ENCODE results near the gene MEX3B. TPM values are rescaled to one million over a fixed set of nuclear protein-coding genes. Genes with fewer than 3 reads are reported as not detected.

The MEX3B gene
- total and polyA plus RNA-seq, 7 donors: 0.57 to 1.8 (median 1.2) TPM

DNA sequence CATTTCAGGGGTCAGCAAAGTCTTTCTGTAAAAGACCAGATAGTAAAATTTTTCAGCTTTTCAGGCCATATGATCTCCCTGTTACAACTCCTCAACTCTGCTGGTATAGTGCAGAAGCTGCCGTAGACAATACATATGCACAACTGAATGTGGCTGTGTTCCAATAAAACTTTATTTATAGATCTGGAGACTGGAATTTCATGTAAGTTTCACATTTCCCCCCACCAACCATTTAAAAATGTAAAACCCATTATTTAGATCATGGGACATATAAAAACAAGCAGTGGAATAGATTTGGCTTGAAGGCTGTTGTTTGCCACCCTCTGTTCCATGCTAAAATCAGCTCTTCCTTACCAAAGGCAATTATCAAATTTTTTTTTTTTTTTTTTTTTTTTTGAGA, 28.8 kb upstream of the MEX3B start:
- no peaks in the 10 kb centered on the region for H3K27me3 ChIP-seq (ENCODE audit: insufficient read depth in 3 of 3, low read length in 2 of 3)
- WGBS, 3 donors: 63 to 76% (median 72%) methylated on average over 1 of the region's 1 CpG
- TF ChIP-seq, protein P1, sequence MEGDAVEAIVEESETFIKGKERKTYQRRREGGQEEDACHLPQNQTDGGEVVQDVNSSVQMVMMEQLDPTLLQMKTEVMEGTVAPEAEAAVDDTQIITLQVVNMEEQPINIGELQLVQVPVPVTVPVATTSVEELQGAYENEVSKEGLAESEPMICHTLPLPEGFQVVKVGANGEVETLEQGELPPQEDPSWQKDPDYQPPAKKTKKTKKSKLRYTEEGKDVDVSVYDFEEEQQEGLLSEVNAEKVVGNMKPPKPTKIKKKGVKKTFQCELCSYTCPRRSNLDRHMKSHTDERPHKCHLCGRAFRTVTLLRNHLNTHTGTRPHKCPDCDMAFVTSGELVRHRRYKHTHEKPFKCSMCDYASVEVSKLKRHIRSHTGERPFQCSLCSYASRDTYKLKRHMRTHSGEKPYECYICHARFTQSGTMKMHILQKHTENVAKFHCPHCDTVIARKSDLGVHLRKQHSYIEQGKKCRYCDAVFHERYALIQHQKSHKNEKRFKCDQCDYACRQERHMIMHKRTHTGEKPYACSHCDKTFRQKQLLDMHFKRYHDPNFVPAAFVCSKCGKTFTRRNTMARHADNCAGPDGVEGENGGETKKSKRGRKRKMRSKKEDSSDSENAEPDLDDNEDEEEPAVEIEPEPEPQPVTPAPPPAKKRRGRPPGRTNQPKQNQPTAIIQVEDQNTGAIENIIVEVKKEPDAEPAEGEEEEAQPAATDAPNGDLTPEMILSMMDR (IDR thresholded peaks at IDR 0.05): no peak
- no peaks in the 10 kb centered on the region for H3K9me3 ChIP-seq
- no peaks in the 10 kb centered on the region for H3K4me1 ChIP-seq
- no peak overlapping the region for H3K4me3 ChIP-seq
- no peaks in the 10 kb centered on the region for H3K36me3 ChIP-seq (ENCODE audit: insufficient read depth in 1 of 2, low read depth in 1 of 2)
- intact Hi-C loops (cut with DNase I): no loop called here
- ATAC-seq (no peak), DNase-seq (no peak)
- no peak overlapping the region for H3K27ac ChIP-seq

DNA sequence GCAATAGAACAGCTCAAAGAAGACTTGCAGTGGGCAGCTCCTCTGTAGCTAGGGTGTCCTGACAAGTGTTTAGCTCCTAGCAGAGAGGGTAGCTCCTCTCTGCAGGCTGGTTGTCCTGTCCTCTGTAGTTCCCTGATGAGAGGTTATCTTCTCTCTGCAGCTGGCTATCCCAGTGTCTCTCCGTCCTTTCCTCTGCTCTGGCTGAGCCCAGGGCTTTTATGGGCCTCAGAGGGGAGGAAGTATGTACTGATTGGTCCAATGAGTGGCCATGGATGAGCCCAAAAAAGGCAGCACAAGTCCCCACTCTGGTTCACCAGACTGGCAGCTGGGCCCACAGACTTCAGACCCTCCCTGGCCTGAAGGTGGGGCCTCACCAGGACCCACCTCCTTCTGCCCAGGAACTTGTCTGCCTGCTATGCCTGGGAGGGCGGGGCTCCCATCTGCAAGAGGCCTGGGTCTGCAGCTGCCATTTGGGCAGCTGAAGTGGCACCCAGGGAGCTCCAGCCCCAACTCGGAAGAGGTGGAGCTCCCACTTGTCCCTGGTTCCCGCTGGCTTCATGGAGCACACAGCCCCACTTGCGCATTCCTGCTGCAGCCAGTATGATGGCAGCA, 27.2 kb upstream of the MEX3B start:
- intact Hi-C loops (cut with DNase I): no loop called here
- H3K4me1 ChIP-seq: no peaks in the 10 kb centered on the region
- DNase-seq: no peak
- no peak overlapping the region for H3K27ac ChIP-seq
- TF ChIP-seq, protein P1 (IDR thresholded peaks at IDR 0.05): no peak
- H3K36me3 ChIP-seq (ENCODE audit: insufficient read depth in 1 of 2, low read depth in 1 of 2): no peaks in the 10 kb centered on the region
- no peaks in the 10 kb centered on the region for H3K27me3 ChIP-seq (ENCODE audit: insufficient read depth in 3 of 3, low read length in 2 of 3)
- 88 to 92% (median 89%) methylated on average over 5 of the region's 5 CpGs for WGBS, 3 donors
- no peak for ATAC-seq
- no peaks in the 10 kb centered on the region for H3K9me3 ChIP-seq
- no peak overlapping the region for H3K4me3 ChIP-seq

DNA sequence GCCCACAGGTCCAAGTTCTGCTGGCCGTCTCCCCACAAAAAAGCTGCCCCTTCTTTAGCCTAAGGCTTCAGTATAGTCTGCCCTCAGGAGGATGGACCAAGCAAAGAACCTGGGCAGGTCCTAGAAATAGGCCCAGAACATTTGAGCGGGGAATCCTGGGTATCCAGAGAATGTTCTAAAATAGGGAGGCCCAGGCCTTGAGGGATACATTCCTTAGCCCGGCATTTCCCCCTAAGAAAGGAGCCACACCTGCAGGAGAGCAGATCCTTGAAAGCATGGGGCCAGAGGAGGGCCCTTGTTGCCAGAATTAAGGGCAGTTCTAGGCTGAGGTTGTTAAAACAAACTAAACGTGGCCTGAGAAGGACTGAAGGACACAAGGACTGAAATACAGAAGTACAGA, 20.6 kb upstream of the MEX3B start:
- Histone ChIP-seq H3K9me3 (no peaks in the 10 kb centered on the region), H3K27ac (no peak overlapping the region), H3K4me1 (no peaks in the 10 kb centered on the region), H3K27me3 (ENCODE audit: insufficient read depth in 3 of 3, low read length in 2 of 3) (peaks cover 0 to 24% (median 5%) of the 10 kb centered on the region in 3 donors), H3K36me3 (ENCODE audit: insufficient read depth in 1 of 2, low read depth in 1 of 2) (no peaks in the 10 kb centered on the region), H3K4me3 (no peak overlapping the region)
- ATAC-seq (no peak), DNase-seq (no peak)
- TF ChIP-seq, protein P1 (IDR thresholded peaks at IDR 0.05): no peak
- 92 to 94% (median 93%) methylated on average over 4 of the region's 4 CpGs for WGBS, 3 donors
- intact Hi-C loops (cut with DNase I): no loop called here

DNA sequence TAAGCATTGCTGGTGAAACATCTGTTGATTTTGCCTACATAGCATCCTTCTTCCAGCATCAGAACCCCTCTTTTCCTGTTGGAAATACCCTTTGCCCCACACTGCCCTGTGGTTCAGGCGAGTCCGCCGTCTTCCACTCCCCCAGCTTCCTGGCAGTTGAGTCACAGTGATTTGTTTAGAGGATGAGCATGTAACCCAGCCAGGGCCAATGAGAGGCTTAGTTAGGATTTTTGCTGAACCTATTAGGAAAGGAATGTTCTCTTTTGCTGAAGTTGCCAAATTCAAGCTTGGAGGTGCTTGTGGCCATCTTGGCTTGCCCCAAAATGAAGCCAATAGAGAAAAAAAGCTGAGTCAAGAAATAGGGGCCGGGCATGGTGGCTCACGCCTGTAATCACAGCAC, 19.0 kb upstream of the MEX3B start:
- 68 to 80% (median 70%) methylated on average over 5 of the region's 5 CpGs for WGBS, 3 donors
- Histone ChIP-seq H3K36me3 (ENCODE audit: insufficient read depth in 1 of 2, low read depth in 1 of 2) (no peaks in the 10 kb centered on the region), H3K4me3 (no peak overlapping the region), H3K27me3 (ENCODE audit: insufficient read depth in 3 of 3, low read length in 2 of 3) (peaks cover 0 to 39% (median 8%) of the 10 kb centered on the region in 3 donors), H3K27ac (no peak overlapping the region), H3K4me1 (no peaks in the 10 kb centered on the region), H3K9me3 (no peaks in the 10 kb centered on the region)
- ATAC-seq (no peak), DNase-seq (no peak)
- intact Hi-C loops (cut with DNase I): no loop called here
- TF ChIP-seq, protein P1 (IDR thresholded peaks at IDR 0.05): no peak

Data from psoas muscle (tissue), 8 donors.